Right lung (tissue), 5 donors: ENCODE measurements around the gene EEIG2. TPM values are rescaled to one million over a fixed set of nuclear protein-coding genes. Genes with fewer than 3 reads are reported as not detected.
"Not testable (repeated sequence)": the region's sequence is repeated elsewhere in the genome, so short reads cannot be mapped to it uniquely, and the experiment has no call there.

Experiments used
- DNase-seq, 2 donors: peaks; one replicate each; pipeline ENCODE4 v3.0.0-alpha.2; 2013
- polyA plus RNA-seq, 5 donors: library from polyadenylated mRNA; unstranded; fragments of 120-200 nt; gene quantifications; one replicate each; pipeline versions ENCODE4 v1.2.1 to v1.2.3, GENCODE V29; 2013; ENCODE audit warnings: inconsistent platforms in 1 of 5, low replicate concordance in 1 of 5; ENCODE audit not compliant: insufficient read length in 5 of 5, insufficient read depth in 1 of 5

EEIG2 gene
- polyA plus RNA-seq, 5 donors, result 22.9 to 40.7 (median 31.1) TPM

- DNase-seq, result no peak
Measured at GRCh38 chr1:108540977-108541376, 18.9 kb upstream of the EEIG2 start.

DNA sequence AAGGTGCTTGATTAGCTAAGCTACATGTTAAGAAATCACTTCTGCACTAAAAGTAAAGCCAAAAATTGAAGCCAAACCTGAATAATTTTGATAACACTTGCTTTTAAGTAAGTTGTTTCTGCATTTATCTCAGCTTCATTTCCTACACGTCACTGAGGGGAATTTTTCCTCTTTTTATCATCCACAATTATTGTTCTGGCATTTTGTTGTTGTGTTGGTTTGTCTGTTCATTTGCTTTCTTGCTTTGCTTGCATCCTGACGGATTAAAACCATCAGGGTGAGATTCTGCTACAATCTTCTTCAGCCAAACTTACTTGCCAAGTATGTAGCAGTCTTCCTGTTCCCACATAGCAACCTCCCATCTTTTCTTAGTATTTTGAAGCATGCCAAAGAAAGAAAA, 18.0 kb upstream of the EEIG2 start:
- no peak for DNase-seq

GRCh38 chr1:108547493-108547892, 12.4 kb upstream of the EEIG2 start:
- not testable (repeated sequence) for DNase-seq

DNA sequence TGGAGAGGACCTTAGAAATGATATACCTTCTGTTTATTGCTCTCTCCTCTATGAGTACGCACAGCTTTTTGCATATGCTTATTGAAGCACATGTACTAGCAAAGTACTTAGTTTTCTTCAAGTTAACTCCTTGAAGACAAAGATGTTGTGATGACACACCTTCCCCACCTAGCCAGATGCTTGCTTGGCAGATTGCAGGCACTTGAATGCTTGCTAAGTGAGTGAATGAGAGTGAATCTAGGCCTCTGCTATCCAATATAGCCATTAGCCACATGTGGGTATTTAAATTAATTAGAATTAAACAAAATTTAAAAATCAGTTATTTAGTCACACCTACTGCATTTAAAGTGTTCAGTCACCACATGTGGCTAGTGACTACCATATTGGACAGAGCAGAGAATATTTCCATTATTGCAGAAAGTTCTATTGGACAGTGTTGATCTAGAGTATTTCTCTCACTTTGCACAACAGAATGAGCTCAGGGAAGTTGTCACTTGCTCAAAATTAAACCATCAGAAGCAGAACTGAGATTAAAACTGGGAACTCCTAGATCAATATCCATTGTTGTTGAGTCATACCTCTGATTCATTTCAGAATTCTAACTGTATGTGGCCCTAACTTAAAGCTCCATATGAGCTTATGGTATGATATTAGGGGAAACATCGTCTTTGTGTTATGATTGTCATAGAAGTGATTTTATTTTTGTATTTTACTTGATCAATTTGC, 8.6 kb upstream of the EEIG2 start:
- DNase-seq, result no peak

GRCh38 chr1:108553905-108554304, 6.0 kb upstream of the EEIG2 start:
- no peak for DNase-seq

DNA sequence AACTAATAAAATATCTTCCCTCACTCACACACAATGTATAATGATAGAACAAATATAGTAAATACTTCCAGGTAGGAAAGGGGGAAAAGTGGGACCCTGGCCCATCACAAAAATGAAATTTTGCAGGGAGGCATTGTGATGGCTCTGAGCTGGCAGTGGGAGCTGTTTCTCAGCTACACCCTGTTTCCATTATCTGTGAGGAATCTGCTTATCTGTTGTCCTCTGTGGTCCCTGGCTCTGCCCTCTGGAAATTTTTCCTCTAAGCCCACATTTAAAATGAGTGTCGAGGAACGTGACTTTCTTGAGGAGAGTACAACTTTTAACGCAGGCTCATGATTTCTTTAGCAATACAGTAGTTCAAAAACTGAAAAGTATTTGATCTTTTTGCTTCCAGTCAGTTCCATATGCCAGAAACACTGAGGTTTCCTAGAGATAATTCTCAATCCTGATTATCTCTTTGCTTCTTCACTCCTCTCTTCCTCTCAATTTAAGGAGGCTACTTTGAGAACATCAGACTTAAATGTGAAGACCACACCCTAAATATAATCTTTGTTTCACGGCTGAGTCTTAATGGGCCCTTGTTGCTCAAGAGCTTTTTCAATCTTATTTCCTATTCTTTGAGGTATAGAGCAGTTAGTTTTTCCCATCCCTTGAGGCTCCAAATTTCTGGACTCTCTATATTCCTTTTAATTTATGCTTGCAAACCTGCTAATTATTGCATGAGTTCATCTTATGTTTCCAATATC, 5.0 kb upstream of the EEIG2 start:
- no peak for DNase-seq

DNA sequence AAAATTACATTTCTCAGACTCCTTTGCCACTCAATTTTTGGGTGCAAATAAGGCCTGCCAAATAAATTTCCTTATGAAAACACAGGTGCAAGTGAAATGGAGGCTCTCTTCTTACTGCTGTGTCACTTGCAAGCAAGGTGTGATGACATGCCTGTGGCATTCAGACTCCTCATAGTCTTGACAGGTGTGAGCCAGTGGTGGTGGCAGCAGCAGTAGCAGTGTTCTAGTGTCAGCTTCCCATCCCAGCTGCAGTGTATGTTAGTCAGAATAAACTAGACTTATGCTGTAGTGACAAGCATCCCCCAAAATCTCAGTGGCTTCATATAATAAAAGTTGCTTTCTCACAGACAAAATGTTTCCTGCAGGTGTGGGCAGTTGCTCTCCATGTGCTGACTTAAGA, 3.8 kb upstream of the EEIG2 start:
- no peak for DNase-seq

GRCh38 chr1:108556499-108556898, 3.4 kb upstream of the EEIG2 start:
- no peak for DNase-seq

DNA sequence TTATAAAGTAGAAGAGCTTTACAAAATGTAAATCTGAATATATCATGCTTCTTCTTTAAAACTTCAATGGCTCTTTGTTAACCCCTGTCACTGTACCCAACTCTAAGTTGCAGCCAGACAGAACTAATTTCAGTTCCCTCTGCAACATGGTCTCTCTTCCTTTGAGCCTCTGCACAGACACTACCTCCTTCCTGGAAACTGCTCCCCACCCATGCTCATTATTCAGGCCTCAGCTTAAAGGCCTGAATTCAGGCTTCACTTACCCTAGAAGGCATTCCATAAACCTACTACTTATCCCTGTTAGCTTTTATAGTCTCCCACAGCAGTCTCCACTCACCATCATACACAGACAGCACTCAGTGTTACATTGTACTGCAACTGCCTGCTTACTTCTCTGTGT, 2.6 kb upstream of the EEIG2 start:
- DNase-seq, result no peak

DNA sequence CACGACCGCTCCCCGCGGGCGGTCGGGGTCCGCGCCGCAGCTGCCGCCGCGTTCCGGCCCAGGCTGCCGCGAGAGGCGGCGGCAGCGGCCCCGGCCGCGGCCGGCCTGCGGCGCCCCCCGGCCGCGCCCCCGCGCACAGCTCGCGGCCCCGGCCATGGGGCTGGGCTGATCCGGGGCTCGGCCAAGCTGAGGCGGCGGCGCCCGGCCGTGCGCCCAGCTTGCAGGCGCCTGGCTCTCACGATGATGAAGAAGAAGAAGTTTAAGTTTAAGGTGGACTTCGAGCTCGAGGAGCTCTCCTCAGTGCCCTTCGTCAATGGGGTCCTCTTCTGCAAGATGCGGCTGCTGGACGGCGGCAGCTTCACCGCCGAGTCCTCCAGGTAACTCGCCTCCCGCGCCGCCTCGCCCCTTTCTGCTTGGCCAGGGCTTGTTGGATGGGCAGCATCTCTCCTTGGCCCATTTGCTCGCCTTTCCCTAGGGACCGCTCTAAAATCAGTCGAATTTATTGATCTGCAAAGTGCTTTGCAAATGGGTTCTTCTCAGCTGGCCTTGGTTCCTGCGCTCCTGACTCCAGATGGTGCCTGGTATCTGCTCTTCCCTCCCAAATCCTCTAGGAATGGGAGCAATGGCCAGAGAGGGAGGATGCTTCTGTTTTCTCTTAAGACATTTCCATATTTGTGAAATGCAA, 431 bp downstream of the EEIG2 start:
- DNase-seq, result peak; percentile 43 to 45

GRCh38 chr1:108560874-108561459, 1.1 kb downstream of the EEIG2 start:
- peak; percentile 24 to 46 for DNase-seq

DNA sequence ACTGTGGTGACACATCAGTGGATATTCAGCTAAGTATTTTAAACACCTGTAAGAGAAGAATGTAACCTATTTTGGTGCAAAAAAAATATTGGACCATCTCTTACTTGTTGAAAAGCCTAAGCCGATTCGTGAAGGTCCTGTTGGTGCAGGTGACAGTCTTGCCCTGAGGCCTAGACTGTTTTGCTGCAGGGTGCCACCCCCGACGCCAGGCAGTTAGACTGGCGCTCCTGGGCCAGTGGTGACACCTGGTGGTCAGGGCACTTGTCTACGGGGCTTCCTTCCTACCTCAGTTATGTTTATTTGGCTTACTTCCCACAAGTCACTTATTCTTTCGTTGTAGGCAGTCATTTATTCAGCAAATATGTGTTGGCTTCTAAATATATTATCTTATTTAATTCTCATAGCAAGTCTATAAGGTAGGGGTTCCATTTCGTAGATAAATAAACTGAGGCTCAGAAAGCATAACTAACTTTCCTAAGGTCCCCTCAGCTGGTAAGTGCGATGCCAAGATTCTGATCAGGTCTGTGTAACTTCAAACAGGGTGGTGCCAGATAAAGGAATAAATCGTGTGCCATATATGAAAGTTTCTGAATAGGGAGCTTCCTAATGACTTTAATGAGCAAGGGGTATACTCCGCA, 1.9 kb downstream of the EEIG2 start:
- DNase-seq, result peak; percentile 38 to 42

DNA sequence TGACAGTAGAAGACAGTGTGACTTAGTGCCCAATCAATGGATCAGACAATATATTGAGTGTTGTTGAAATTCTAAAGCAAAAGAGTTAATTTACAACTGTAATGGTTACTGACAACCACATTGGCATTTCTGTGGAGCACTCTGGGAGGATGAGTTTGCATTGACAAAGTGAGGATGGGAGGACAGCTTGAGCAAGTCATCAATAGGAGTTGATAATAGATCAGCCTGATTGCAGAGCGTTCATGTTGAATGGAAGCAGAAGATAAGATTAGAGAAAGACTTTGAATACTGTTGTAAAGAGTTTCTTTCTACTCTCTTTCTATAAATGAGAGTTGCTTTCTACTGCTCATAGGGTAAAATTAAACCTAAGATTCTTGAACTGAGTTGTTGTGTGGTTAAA, 3.9 kb downstream of the EEIG2 start:
- DNase-seq, result no peak

DNA sequence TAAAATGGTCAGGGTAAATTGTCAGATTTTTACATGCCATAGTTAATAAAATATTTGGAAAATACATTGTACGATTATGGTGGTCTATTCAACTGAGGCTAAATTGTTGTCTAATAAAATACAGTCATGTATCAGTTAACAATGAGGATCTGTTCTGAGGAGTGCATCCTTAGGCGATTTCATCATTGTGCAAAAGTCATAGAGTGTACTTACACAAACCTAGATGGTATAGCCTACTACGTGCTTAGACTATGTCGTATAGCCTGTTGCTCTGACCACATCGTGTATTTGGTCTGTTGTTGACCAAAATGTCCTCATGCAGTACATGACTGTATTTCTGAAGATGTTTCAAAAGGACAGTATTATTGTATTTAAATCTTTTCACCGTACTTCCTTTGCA, 5.2 kb downstream of the EEIG2 start:
- DNase-seq, result no peak

GRCh38 chr1:108565512-108565911, 5.6 kb downstream of the EEIG2 start:
- DNase-seq, result no peak

- DNase-seq, result no peak
Measured at GRCh38 chr1:108568589-108568988, 8.7 kb downstream of the EEIG2 start.

DNA sequence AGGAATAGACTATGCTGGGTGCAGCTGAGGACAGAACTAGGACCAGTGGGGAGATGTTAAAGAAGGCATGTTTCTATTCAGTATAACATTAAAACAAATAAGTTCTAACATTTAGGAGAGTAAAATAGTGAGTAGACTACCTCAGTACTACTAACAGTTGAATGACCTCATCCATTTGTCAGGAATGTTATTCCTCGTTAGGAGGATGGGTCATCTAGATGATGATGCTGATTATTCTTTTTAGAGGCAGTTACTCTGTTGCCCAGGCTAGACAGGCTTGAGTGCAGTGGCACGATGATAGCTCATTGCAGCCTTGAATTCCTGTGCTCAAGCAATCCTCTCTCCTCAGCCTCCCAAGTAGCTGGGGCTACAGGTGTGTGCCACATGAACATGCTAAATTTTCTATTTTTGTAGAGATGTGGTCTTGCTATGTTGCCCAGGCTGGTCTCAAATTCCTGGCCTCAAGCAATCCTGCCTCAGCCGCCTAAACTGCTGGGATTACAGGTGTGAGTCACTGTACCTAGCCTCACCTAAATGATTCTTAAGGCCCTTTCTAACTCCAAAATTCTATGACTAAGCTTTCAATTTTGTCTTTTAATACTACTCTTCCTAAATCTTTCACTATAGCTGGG, 9.3 kb downstream of the EEIG2 start:
- no peak for DNase-seq

DNA sequence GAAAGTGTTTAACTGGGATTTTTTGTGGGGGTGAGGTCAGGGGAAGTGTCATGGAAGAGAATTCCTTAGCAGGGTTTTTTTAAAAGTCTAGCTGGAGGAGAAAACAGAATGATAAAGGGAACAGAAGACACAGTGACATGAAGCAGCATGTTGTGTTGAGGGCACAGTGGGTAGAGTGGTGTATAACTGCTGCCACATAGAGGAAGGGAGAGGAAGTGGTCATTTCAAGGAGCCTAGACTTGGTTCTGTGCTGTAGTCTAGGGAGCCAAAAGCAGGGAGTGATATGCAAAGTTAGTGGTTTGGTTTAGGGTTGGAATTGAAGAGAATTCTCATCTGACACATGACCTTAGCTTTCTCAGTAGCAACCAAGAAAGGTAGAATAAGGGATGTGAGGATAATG, 10.2 kb downstream of the EEIG2 start:
- DNase-seq, result no peak

DNA sequence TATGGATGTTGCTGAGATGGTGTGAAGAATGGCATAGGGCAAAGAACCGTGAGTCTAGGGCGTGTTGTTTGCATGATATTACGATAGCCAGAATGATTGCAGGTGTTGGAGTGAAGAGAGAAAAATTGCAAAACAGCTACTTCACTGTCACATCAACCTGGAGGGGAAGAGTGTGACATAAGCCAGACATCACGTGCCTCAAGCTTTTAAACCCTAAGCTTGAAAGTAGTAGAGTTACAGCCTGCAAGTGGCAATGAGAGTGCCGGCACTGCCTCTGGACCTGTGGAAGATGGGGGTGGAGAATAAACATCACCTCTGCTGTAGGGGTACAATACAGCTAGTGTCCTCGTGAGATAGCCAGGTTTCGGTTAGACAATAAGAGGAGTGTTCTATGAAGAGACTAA, 11.1 kb downstream of the EEIG2 start:
- no peak for DNase-seq

DNA sequence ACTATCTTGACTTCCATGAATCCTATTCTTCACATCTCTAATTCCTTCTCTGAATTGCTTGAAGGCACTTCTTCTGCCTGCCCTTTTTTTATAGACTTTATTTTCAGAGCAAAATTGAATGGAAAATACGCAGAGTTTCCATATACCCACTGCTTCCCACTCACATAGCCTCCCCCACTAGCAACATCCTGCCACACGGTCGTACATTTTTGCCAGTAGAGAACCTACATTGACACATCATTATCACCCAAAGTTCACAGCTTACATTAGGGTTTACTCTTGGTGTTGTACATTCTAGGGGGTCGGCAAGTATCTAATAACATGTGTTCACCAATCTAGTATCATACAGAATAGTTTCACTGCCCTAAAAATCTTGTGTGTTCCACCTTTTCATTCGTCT, 12.3 kb downstream of the EEIG2 start:
- DNase-seq, result no peak

DNA sequence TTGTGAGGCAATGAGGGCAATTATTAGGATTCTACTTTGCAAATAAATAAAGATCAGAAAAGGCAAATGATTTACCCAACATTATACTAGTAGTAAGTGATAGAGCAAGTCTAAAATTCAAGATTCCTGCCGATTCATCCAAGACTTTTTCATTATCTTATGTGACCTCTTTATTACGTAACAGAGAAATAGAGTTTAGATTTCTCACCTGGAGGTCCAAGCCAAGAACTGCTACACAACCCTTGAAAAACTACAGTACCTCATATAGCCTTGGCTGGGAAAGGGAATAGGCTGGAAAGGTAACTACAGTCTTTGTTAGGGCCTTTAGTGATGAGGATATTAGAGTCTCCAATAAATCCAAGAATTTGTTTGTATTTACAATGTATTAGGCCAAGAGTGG, 13.3 kb downstream of the EEIG2 start:
- DNase-seq, result no peak

- DNase-seq, result no peak
Measured at GRCh38 chr1:108574008-108574407, 14.1 kb downstream of the EEIG2 start.
